OCI-LY7 (cell line): ENCODE measurements around the gene CRYBA1. TPM values are rescaled to one million over a fixed set of nuclear protein-coding genes. Genes with fewer than 3 reads are reported as not detected.
A peak's percentile ranks its signal among the peaks of the same experiment; 100 is the strongest.

ENCODE experiments used
- BruUV-seq: library from RNA; stranded (reverse); fragments of 400-500 nt; replicated peaks from 2 replicates; lab custom pipeline; 2021; lab: Mats Ljungman, UMichigan
- CTCF ChIA-PET: fragments of 300-600 bp; sonication (Branson Sonifier 250); formaldehyde crosslinking; loops from one replicate; lab custom pipeline; 2022; ENCODE audit warnings: antibody characterized with exemption; ENCODE audit not compliant: unreplicated experiment; lab: Charles Lee
- POLR2A ChIA-PET: fragments of 300-600 bp; sonication (Branson Sonifier 250); formaldehyde crosslinking; loops from one replicate; lab custom pipeline; 2022; ENCODE audit warnings: antibody characterized with exemption; lab: Charles Lee
- DNase-seq: peaks from one replicate; pipeline ENCODE4 v3.0.0-alpha.2; 2015; ENCODE audit warnings: low spot score
- H2AFZ ChIP-seq: fragments of 200-600 bp; sonication (generic), shearing (Covaris generic); 2 replicates; pipeline ENCODE4 v1.6.1; 2014; ENCODE audit warnings: mild to moderate bottlenecking, antibody characterized with exemption, low read length, moderate library complexity
- H3K27ac ChIP-seq: fragments of 200-600 bp; sonication (generic); 2 replicates; pipeline ENCODE4 v1.5.1; 2014; ENCODE audit warnings: mixed run types, low read depth, mild to moderate bottlenecking, moderate library complexity, low read length, inconsistent platforms; ENCODE audit not compliant: poor library complexity, severe bottlenecking
- H3K36me3 ChIP-seq: fragments of 200-600 bp; sonication (generic); 2 replicates; pipeline ENCODE4 v1.6.1; 2014; ENCODE audit warnings: mild to moderate bottlenecking, antibody characterized with exemption, low read length, moderate library complexity, mixed read lengths; ENCODE audit not compliant: insufficient read depth
- H3K4me1 ChIP-seq: fragments of 200-600 bp; sonication (generic); 2 replicates; pipeline ENCODE4 v1.5.1; 2014; ENCODE audit warnings: mild to moderate bottlenecking, low read length; ENCODE audit not compliant: insufficient read depth, poor library complexity, severe bottlenecking
- H3K4me2 ChIP-seq: fragments of 200-600 bp; sonication (generic); 2 replicates; pipeline ENCODE4 v1.6.1; 2014; ENCODE audit warnings: mild to moderate bottlenecking, low read length
- H3K4me3 ChIP-seq: fragments of 200-600 bp; sonication (generic); 2 replicates; pipeline ENCODE4 v1.5.1; 2014; ENCODE audit warnings: mild to moderate bottlenecking, low read depth, low read length; ENCODE audit not compliant: poor library complexity, severe bottlenecking
- H3K79me2 ChIP-seq: fragments of 200-600 bp; sonication (generic); 2 replicates; pipeline ENCODE4 v1.6.1; 2016; ENCODE audit warnings: low read depth, mild to moderate bottlenecking, low read length, moderate library complexity, mixed read lengths; ENCODE audit not compliant: insufficient read depth
- H3K9me2 ChIP-seq: fragments of 200-600 bp; sonication (generic); 2 replicates; pipeline ENCODE4 v1.6.1; 2016; ENCODE audit warnings: mild to moderate bottlenecking, low read length, mixed read lengths; ENCODE audit not compliant: insufficient read depth
- H3K9me3 ChIP-seq: fragments of 200-600 bp; sonication (generic); 2 replicates; pipeline ENCODE4 v1.6.1; 2014; ENCODE audit warnings: mild to moderate bottlenecking, mixed run types, low read length, mixed read lengths
- H4K20me1 ChIP-seq: fragments of 200-600 bp; sonication (generic); 2 replicates; pipeline ENCODE4 v1.6.1; 2014; ENCODE audit warnings: mild to moderate bottlenecking, antibody characterized with exemption, low read length, moderate library complexity, mixed read lengths; ENCODE audit not compliant: insufficient read depth
- CTCF ChIP-seq: fragments of 200-600 bp; sonication (generic); conservative IDR thresholded peaks from 2 replicates; pipeline ENCODE4 v1.5.1; 2014; ENCODE audit warnings: mild to moderate bottlenecking, antibody characterized with exemption, low read length, moderate library complexity, mixed read lengths
- EZH2phosphoT487 ChIP-seq: fragments of 200-600 bp; sonication (generic); IDR thresholded peaks from 2 replicates; pipeline ENCODE4 v1.6.1; 2018; ENCODE audit warnings: low read depth, borderline replicate concordance, mild to moderate bottlenecking, mixed run types, antibody characterized with exemption, low read length, moderate library complexity, mixed read lengths
- intact Hi-C: fragments of 100-400 bp; cut with micrococcal nuclease; formaldehyde crosslinking; loops from one replicate; pipeline ENCODE4 v1.10.0; 2022; ENCODE audit not compliant: unreplicated experiment
- total RNA-seq, 2 experiments: library from RNA; depleted of rRNA in 1 of 2; stranded (reverse); fragments of >200 nt in 1 of 2; shearing (Covaris generic) in 1 of 2; gene quantifications; 2 replicates each; pipeline ENCODE4 v1.2.3, GENCODE V29; 2014 to 2022

Gene CRYBA1
- total RNA-seq, 2 experiments from 2014 or later, result not detected

GRCh38 chr17:29240477-29240876 lies 6.2 kb upstream of the CRYBA1 start:
- no peak overlapping the region for H3K4me2 ChIP-seq
- no peak overlapping the region for H2AFZ ChIP-seq
- no peaks in the 10 kb centered on the region for H4K20me1 ChIP-seq
- no TSS peak for BruUV-seq
- ChIA-PET POLR2A (interaction anchor here (0.6 kb wide), 1 partner anchor 1723 kb away, joined by 6 read pairs; no protein-coding TSS in a partner anchor), CTCF (interaction anchor here (0.6 kb wide), 1 partner anchor 84 kb away, joined by 3 read pairs; no protein-coding TSS in a partner anchor)
- DNase-seq, result no peak
- intact Hi-C loops, result no loop called here
- H3K4me3 ChIP-seq, result no peak overlapping the region
- no peaks in the 10 kb centered on the region for H3K79me2 ChIP-seq
- no peaks in the 10 kb centered on the region for H3K9me3 ChIP-seq
- no peak overlapping the region for H3K27ac ChIP-seq
- TF ChIP-seq EZH2phosphoT487 (no peak), CTCF (no peak)
- no peaks in the 10 kb centered on the region for H3K4me1 ChIP-seq
- H3K36me3 ChIP-seq, result no peaks in the 10 kb centered on the region
- no peaks in the 10 kb centered on the region for H3K9me2 ChIP-seq

- Histone ChIP-seq H3K4me3 (no peak overlapping the region), H3K4me1 (no peaks in the 10 kb centered on the region), H2AFZ (no peak overlapping the region), H3K4me2 (no peak overlapping the region), H3K9me3 (no peaks in the 10 kb centered on the region), H3K36me3 (no peaks in the 10 kb centered on the region), H3K79me2 (no peaks in the 10 kb centered on the region), H3K9me2 (no peaks in the 10 kb centered on the region), H3K27ac (no peak overlapping the region), H4K20me1 (no peaks in the 10 kb centered on the region)
- no TSS peak for BruUV-seq
- ChIA-PET CTCF (interaction anchor here (0.6 to 1.2 kb wide), 3 partner anchors 83 to 96 kb away, joined by 3 read pairs; no protein-coding TSS in a partner anchor), POLR2A (no interaction called here)
- intact Hi-C loops, result no loop called here
- peak; percentile 34 for DNase-seq
- TF ChIP-seq EZH2phosphoT487 (no peak), CTCF (peak; percentile 73)
These were observed 5.4 kb upstream of the CRYBA1 start for GRCh38 chr17:29240968-29241963.
